Esophagus squamous epithelium (tissue), 4 donors: ENCODE results near the gene DIS3L2.
"Not testable (repeated sequence)": the region's sequence is repeated elsewhere in the genome, so short reads cannot be mapped to it uniquely, and the experiment has no call there.

Source experiments
- CTCF ChIP-seq, 6 experiments: fragments of 450-650 bp in 4 of 6; fragments of 200-600 bp in 2 of 6; sonication (generic) in 2 of 6; IDR thresholded peaks; one replicate each; pipeline ENCODE4 v1.5.1; 2016 to 2019; ENCODE audit warnings: antibody characterized with exemption in 6 of 6, mild to moderate bottlenecking in 4 of 6, moderate library complexity in 4 of 6
- POLR2A ChIP-seq, 4 donors: fragments of 450-650 bp; IDR thresholded peaks; one replicate each; pipeline ENCODE4 v1.6.1; 2017; ENCODE audit warnings: antibody characterized with exemption in 4 of 4, mild to moderate bottlenecking in 4 of 4, moderate library complexity in 3 of 4

DNA sequence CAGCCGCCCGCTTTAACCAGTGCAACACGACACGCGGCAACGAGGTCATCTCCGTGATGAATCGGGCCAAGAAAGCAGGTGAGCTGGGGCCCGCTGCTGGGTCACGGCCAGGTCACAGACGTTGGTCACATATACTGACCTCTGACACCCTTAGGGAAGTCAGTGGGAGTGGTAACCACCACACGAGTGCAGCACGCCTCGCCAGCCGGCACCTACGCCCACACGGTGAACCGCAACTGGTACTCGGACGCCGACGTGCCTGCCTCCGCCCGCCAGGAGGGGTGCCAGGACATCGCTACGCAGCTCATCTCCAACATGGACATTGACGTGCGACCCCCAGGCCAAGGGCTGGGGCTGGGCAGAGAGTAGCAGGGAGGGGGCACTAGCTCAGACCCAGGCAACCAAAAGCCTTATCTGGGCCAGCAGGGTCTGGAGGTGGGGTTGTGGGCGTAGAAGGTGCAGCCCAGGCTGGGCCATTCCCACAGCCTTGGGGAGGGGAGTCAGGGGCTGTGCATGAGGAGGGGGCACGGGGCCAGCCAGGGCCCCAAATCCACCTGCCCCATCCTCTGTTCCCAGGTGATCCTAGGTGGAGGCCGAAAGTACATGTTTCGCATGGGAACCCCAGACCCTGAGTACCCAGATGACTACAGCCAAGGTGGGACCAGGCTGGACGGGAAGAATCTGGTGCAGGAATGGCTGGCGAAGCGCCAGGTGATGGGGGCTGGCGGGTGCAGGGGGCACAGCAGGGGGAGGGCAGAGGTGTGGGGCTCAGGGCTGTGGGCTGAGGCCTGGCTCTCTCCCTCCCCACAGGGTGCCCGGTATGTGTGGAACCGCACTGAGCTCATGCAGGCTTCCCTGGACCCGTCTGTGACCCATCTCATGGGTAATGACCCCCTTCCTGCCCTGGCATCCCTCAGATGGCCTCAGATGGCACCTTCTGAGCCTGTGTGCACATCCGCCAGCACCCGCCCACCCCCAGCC, 418.4 kb downstream of the DIS3L2 start:
- TF ChIP-seq CTCF, POLR2A (IDR thresholded peaks at IDR 0.05): not testable (repeated sequence)
